GM23248 (cell line): ENCODE measurements around the gene ZC3H14. TPM values are rescaled to one million over a fixed set of nuclear protein-coding genes. Genes with fewer than 3 reads are reported as not detected.

Source experiments
- DNase-seq: peaks from one replicate; pipeline ENCODE4 v3.0.0-alpha.2; 2015
- H2AFZ ChIP-seq: fragments of 200-600 bp; sonication (generic); 2 replicates; pipeline ENCODE4 v1.6.1; 2016; ENCODE audit warnings: antibody characterized with exemption
- H3F3A ChIP-seq: fragments of 200-600 bp; sonication (generic); 2 replicates; pipeline ENCODE4 v1.6.1; 2016; ENCODE audit warnings: mild to moderate bottlenecking, antibody characterized with exemption, mixed run types; ENCODE audit not compliant: insufficient read depth
- H3K27ac ChIP-seq: fragments of 200-600 bp; sonication (generic); 2 replicates; pipeline ENCODE4 v1.5.1; 2016; ENCODE audit warnings: mild to moderate bottlenecking
- H3K27me3 ChIP-seq: fragments of 200-600 bp; sonication (generic); replicated peaks from 2 replicates; pipeline ENCODE4 v1.6.1; 2016; ENCODE audit warnings: mild to moderate bottlenecking; ENCODE audit not compliant: insufficient read depth
- H3K36me3 ChIP-seq: fragments of 200-600 bp; sonication (generic); 2 replicates; pipeline ENCODE4 v1.6.1; 2016; ENCODE audit warnings: low read depth, mild to moderate bottlenecking
- H3K4me1 ChIP-seq: fragments of 200-600 bp; sonication (generic); 2 replicates; pipeline ENCODE4 v1.6.1; 2016; ENCODE audit warnings: mild to moderate bottlenecking; ENCODE audit not compliant: insufficient read depth
- H3K4me2 ChIP-seq: fragments of 200-600 bp; sonication (generic); one replicate; pipeline ENCODE4 v1.6.1; 2016; ENCODE audit warnings: mild to moderate bottlenecking; ENCODE audit not compliant: unreplicated experiment
- H3K4me3 ChIP-seq: fragments of 200-600 bp; sonication (generic); 2 replicates; pipeline ENCODE4 v1.5.1; 2016; ENCODE audit warnings: mild to moderate bottlenecking
- H3K79me2 ChIP-seq: fragments of 200-600 bp; sonication (generic); 2 replicates; pipeline ENCODE4 v1.6.1; 2016; ENCODE audit warnings: mild to moderate bottlenecking; ENCODE audit not compliant: insufficient read depth
- H3K9ac ChIP-seq: fragments of 200-600 bp; sonication (generic); 2 replicates; pipeline ENCODE4 v1.6.1; 2016; ENCODE audit warnings: mild to moderate bottlenecking
- H3K9me2 ChIP-seq: fragments of 200-600 bp; sonication (generic); 2 replicates; pipeline ENCODE4 v1.6.1; 2016; ENCODE audit warnings: mixed run types, mild to moderate bottlenecking, moderate library complexity; ENCODE audit not compliant: insufficient read depth
- H3K9me3 ChIP-seq: fragments of 200-600 bp; sonication (generic); one replicate; pipeline ENCODE4 v1.6.1; 2017; ENCODE audit warnings: low read depth
- H4K20me1 ChIP-seq: fragments of 200-600 bp; sonication (generic); 2 replicates; pipeline ENCODE4 v1.6.0; 2016; ENCODE audit not compliant: insufficient read depth
- EZH2 ChIP-seq: fragments of 200-600 bp; sonication (generic); IDR thresholded peaks from 2 replicates; pipeline ENCODE4 v1.6.1; 2018; ENCODE audit warnings: antibody characterized with exemption, mild to moderate bottlenecking; ENCODE audit not compliant: insufficient read depth, poor library complexity, severe bottlenecking
- EZH2phosphoT487 ChIP-seq: fragments of 200-600 bp; sonication (generic); IDR thresholded peaks from 2 replicates; pipeline ENCODE4 v1.6.1; 2018; ENCODE audit warnings: antibody characterized with exemption, moderate library complexity, mild to moderate bottlenecking, low read depth; ENCODE audit not compliant: insufficient read depth
- WGBS, 2 experiments: methylation state at CpG; one replicate each; pipeline ENCODE4 v1.1.6; 2015 to 2017; ENCODE audit warnings: low lambda C conversion rate in 2 of 2, low coverage in 1 of 2; ENCODE audit errors: missing lambda C conversion rate in 2 of 2; 5-methylcytosine and 5-hydroxymethylcytosine counted together
- in situ Hi-C: fragments of 300-500 bp; cut with MboI; formaldehyde crosslinking; loops from 2 replicates; pipeline ENCODE4 v1.15.0; 2020
- polyA plus RNA-seq: library from polyadenylated mRNA; unstranded; fragments of >200 nt; fragmentation: Nextera tagmentation; extraction: Ambion mirVana; gene quantifications from 2 replicates; pipeline ENCODE4 v1.2.1, GENCODE V29; 2016
- total RNA-seq: library from RNA; depleted of rRNA; stranded (reverse); fragments of >200 nt; shearing (Covaris generic); gene quantifications from 2 replicates; pipeline ENCODE4 v1.2.3, GENCODE V29; 2014

ZC3H14 gene
- total and polyA plus RNA-seq, 2 experiments from 2014 or later, result 65.6 to 70.0 TPM

GRCh38 chr14:88599761-88600439, 37.1 kb downstream of the ZC3H14 start:
- peaks cover 51% of the 10 kb centered on the region; the same call in 1 of the 2 replicates for H3K36me3 ChIP-seq
- no peak for DNase-seq
- H3K4me2 ChIP-seq, result no peak overlapping the region
- in situ Hi-C loops, result no loop called here
- H3K4me1 ChIP-seq, result no peaks in the 10 kb centered on the region
- no peaks in the 10 kb centered on the region for H4K20me1 ChIP-seq
- WGBS, 2 experiments, result 89 to 90% methylated on average over 10 of the region's 10 CpGs
- no peaks in the 10 kb centered on the region for H3F3A ChIP-seq
- H3K9me2 ChIP-seq, result no peaks in the 10 kb centered on the region
- H3K79me2 ChIP-seq, result peaks cover 13% of the 10 kb centered on the region; the same call in 1 of the 2 replicates
- no peak overlapping the region for H3K27ac ChIP-seq
- H3K4me3 ChIP-seq, result no peak overlapping the region
- TF ChIP-seq EZH2phosphoT487, result no peak
- no peak for TF ChIP-seq EZH2
- H3K9ac ChIP-seq, result no peak overlapping the region
- no peaks in the 10 kb centered on the region for H3K9me3 ChIP-seq
- no peaks in the 10 kb centered on the region for H3K27me3 ChIP-seq
- H2AFZ ChIP-seq, result no peak overlapping the region

GRCh38 chr14:88604212-88604611, 41.4 kb downstream of the ZC3H14 start:
- H3K27ac ChIP-seq, result no peak overlapping the region
- peaks cover under 1% of the 10 kb centered on the region; the same call in 1 of the 2 replicates for H3K79me2 ChIP-seq
- H3K9ac ChIP-seq, result no peak overlapping the region
- no peaks in the 10 kb centered on the region for H3K27me3 ChIP-seq
- H3K36me3 ChIP-seq, result peaks cover 65% of the 10 kb centered on the region; the same call in 1 of the 2 replicates
- no peak overlapping the region for H3K4me2 ChIP-seq
- H3K9me3 ChIP-seq, result no peaks in the 10 kb centered on the region
- TF ChIP-seq EZH2phosphoT487 (no peak), EZH2 (no peak)
- no peak overlapping the region for H2AFZ ChIP-seq
- in situ Hi-C loops, result no loop called here
- H3K9me2 ChIP-seq, result no peaks in the 10 kb centered on the region
- H3K4me3 ChIP-seq, result no peak overlapping the region
- no peaks in the 10 kb centered on the region for H4K20me1 ChIP-seq
- no peaks in the 10 kb centered on the region for H3K4me1 ChIP-seq
- H3F3A ChIP-seq, result no peaks in the 10 kb centered on the region
- no peak for DNase-seq

GRCh38 chr14:88605594-88605993, 42.8 kb downstream of the ZC3H14 start:
- WGBS, 2 experiments, result 84 to 92% methylated on average over 2 of the region's 2 CpGs
- H4K20me1 ChIP-seq, result no peaks in the 10 kb centered on the region
- H3K9ac ChIP-seq, result no peak overlapping the region
- no peaks in the 10 kb centered on the region for H3K9me2 ChIP-seq
- H3K36me3 ChIP-seq, result peaks cover 76% of the 10 kb centered on the region
- H3K9me3 ChIP-seq, result no peaks in the 10 kb centered on the region
- H3K4me1 ChIP-seq, result no peaks in the 10 kb centered on the region
- H3K27me3 ChIP-seq, result no peaks in the 10 kb centered on the region
- TF ChIP-seq EZH2 (no peak), EZH2phosphoT487 (no peak)
- H3K4me2 ChIP-seq, result no peak overlapping the region
- H3F3A ChIP-seq, result peaks cover 6% of the 10 kb centered on the region
- H3K4me3 ChIP-seq, result no peak overlapping the region
- H3K27ac ChIP-seq, result no peak overlapping the region
- H2AFZ ChIP-seq, result no peak overlapping the region
- in situ Hi-C loops, result no loop called here
- DNase-seq, result peak; percentile 17
- H3K79me2 ChIP-seq, result peaks cover 4% of the 10 kb centered on the region; the same call in 1 of the 2 replicates

- peaks cover 70% of the 10 kb centered on the region for H3K36me3 ChIP-seq
- H2AFZ ChIP-seq, result no peak overlapping the region
These were observed 45.0 kb downstream of the ZC3H14 start for GRCh38 chr14:88607829-88608228.

More at GRCh38 chr14:88607829-88608228, 45.0 kb downstream of the ZC3H14 start:
- H3K9ac ChIP-seq, result no peak overlapping the region
- H3F3A ChIP-seq, result peaks cover 28% of the 10 kb centered on the region
- in situ Hi-C loops, result no loop called here
- no peak overlapping the region for H3K4me2 ChIP-seq
- no peak for DNase-seq
- 0 out of 2 replicates have a peak, but pooled peaks cover 4% of the 10 kb centered on the region for H3K79me2 ChIP-seq
- peaks cover 18% of the 10 kb centered on the region for H3K4me1 ChIP-seq
- no peaks in the 10 kb centered on the region for H3K27me3 ChIP-seq
- H3K27ac ChIP-seq, result no peak overlapping the region
- H3K4me3 ChIP-seq, result no peak overlapping the region
- no peak for TF ChIP-seq EZH2
- no peak for TF ChIP-seq EZH2phosphoT487
- H3K9me3 ChIP-seq, result no peaks in the 10 kb centered on the region
- H4K20me1 ChIP-seq, result no peaks in the 10 kb centered on the region
- H3K9me2 ChIP-seq, result no peaks in the 10 kb centered on the region
